ENCODE results near the gene SSR4. TPM values are rescaled to one million over a fixed set of nuclear protein-coding genes. Genes with fewer than 3 reads are reported as not detected.

SSR4 gene
- total RNA-seq, 1 donor from 2014 or later: 183 TPM

DNA sequence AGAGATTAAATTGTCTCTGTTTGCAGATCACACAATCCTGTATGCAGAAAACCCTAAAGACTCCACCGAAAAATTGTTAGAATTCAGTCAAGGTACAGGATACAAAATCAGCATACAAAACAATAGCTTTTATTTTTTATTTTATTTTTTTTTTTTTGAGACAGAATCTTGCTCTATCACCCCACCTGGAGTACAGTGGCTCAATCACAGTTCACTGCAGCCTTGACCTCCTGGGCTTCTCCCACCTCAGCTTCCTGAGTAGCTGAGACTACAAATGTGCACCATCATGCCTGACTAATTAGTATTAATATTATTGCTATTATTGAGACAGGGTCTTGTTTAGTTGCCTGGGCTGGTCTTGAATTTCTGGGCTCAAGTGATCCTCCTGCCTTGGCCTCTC lies 39.3 kb upstream of the SSR4 start:
- H3K9me3 Mint-ChIP-seq: peaks cover 10% of the 10 kb centered on the region

GRCh38 chrX:153761863-153762262 lies 32.6 kb upstream of the SSR4 start:
- Mint-ChIP-seq H3K36me3 (ENCODE audit: low read depth) (peaks cover 3% of the 10 kb centered on the region), H3K27ac (ENCODE audit: unreplicated experiment) (no peak overlapping the region), H3K27me3 (ENCODE audit: low read depth) (no peaks in the 10 kb centered on the region), H3K9me3 (peaks cover 4% of the 10 kb centered on the region), H3K4me3 (no peak overlapping the region), H3K4me1 (peaks cover 12% of the 10 kb centered on the region)
- no peak for TF ChIP-seq CTCF (conservative IDR thresholded peaks at IDR 0.05)
- no peak for DNase-seq (ENCODE audit: low read depth, low spot score)

More for the DNA sequence above, 39.3 kb upstream of the SSR4 start:
- Mint-ChIP-seq H3K4me3 (no peak overlapping the region), H3K36me3 (ENCODE audit: low read depth) (peaks cover 8% of the 10 kb centered on the region), H3K4me1 (no peaks in the 10 kb centered on the region), H3K27me3 (ENCODE audit: low read depth) (no peaks in the 10 kb centered on the region), H3K27ac (ENCODE audit: unreplicated experiment) (no peak overlapping the region)
- TF ChIP-seq CTCF (conservative IDR thresholded peaks at IDR 0.05): no peak
- DNase-seq (ENCODE audit: low read depth, low spot score): no peak

DNA sequence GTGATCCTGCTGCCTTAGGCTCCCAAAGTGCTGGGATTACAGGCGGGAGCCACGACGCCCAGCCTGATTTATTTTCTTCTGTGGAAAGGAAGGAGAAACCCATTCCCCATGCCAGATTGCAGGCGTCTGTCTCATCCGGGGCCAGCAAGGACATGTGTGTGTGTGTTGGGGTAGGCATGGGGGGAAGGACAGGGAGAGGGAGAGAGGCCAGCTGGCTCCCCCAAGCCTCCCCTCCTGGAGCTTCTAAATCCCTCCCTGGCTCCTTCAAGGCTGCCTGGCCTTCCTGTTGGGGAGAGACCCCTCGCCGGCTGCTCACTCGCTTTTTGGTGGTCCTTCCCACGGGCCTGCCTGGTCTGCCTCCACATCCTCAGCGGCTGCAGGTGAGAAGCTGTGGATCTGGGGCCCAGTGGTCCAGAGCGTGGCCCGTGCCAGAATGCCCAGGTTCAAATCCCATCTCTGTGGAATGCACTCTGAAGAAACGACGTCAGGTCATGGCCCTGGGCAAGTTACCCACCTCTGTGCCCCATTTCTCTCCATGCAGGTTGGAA lies 31.8 kb upstream of the SSR4 start:
- TF ChIP-seq CTCF (conservative IDR thresholded peaks at IDR 0.05): no peak
- Mint-ChIP-seq H3K9me3 (peaks cover 1% of the 10 kb centered on the region), H3K36me3 (ENCODE audit: low read depth) (peaks cover under 1% of the 10 kb centered on the region), H3K27ac (ENCODE audit: unreplicated experiment) (no peak overlapping the region), H3K4me1 (peaks cover 12% of the 10 kb centered on the region), H3K27me3 (ENCODE audit: low read depth) (no peaks in the 10 kb centered on the region), H3K4me3 (no peak overlapping the region)
- DNase-seq (ENCODE audit: low read depth, low spot score): no peak

GRCh38 chrX:153763298-153763932 lies 31.1 kb upstream of the SSR4 start:
- Mint-ChIP-seq H3K4me3 (no peak overlapping the region), H3K27ac (ENCODE audit: unreplicated experiment) (no peak overlapping the region), H3K4me1 (peaks cover 12% of the 10 kb centered on the region), H3K36me3 (ENCODE audit: low read depth) (no peaks in the 10 kb centered on the region), H3K27me3 (ENCODE audit: low read depth) (no peaks in the 10 kb centered on the region), H3K9me3 (no peaks in the 10 kb centered on the region)
- no peak for TF ChIP-seq CTCF (conservative IDR thresholded peaks at IDR 0.05)
- DNase-seq (ENCODE audit: low read depth, low spot score): no peak

DNA sequence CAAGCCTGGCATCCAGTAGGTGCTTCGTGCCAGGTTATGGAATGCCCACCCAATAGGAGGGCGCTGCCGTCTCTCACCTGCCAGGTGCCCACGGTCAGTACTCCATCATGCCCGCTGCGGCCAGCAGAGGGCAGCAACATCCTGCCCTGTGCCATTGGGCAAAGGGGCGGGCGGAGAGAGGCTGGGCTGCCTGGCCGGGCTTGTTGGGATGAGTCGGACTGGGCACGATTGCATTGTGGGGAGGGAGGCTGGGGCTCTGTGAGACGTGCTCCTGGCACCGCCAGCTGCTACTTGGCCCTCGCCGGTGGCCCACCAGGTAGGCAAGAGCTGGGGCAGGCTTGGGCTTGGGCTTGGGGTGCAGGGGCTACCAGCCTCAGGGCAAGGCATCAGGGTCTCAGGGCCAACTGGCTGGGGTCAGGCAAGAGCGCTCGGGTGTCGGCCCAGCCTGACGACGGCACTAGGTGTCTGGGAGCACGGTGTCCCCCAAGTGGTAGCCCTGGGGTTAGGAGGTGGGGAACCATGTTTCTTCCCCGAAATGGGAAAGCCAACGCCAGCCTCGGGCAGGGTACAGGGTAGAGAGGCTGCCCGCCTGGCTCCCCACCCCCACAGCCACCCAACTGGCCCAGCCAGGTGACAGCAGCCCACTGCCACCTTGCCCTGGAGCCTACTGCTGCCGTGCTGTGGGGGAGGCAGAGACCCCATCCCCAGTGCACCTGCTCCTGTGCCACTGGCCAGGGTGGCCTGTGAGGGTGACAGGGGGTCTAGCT lies 30.3 kb upstream of the SSR4 start, which contains the start of gene PLXNB3:
TSS of gene PLXNB3 (plus strand) at position 261 of the 767 bp plus-strand sequence. CDS start 1,287 bp downstream, outside the sequence.
- peak; percentile 58 for DNase-seq (ENCODE audit: low read depth, low spot score)
- no peaks in the 10 kb centered on the region for H3K36me3 Mint-ChIP-seq (ENCODE audit: low read depth)
- no peaks in the 10 kb centered on the region for H3K9me3 Mint-ChIP-seq
- H3K27ac Mint-ChIP-seq (ENCODE audit: unreplicated experiment): peak within 1 kb of the TSS; percentile 57
- peaks cover 12% of the 10 kb centered on the region for H3K4me1 Mint-ChIP-seq
- peak; percentile 80 for TF ChIP-seq CTCF (conservative IDR thresholded peaks at IDR 0.05)
- H3K27me3 Mint-ChIP-seq (ENCODE audit: low read depth): no peaks in the 10 kb centered on the region
- H3K4me3 Mint-ChIP-seq: no peak within 1 kb of the TSS

Data from neural crest cell (in vitro differentiated cells).